Transverse colon (tissue), 4 donors: ENCODE results near the gene GSX1. TPM values are rescaled to one million over a fixed set of nuclear protein-coding genes. Genes with fewer than 3 reads are reported as not detected.

Source experiments
- DNase-seq: peaks from one replicate; pipeline ENCODE4 v3.0.0-alpha.2; 2019
- H3K27ac ChIP-seq, 4 donors: fragments of 200-600 bp; sonication (generic); 2 replicates each; pipeline ENCODE4 v1.5.1; 2016 to 2018; ENCODE audit warnings: inconsistent platforms in 4 of 4
- H3K27me3 ChIP-seq: fragments of 200-600 bp; sonication (generic); 2 replicates; pipeline ENCODE4 v1.5.1; 2017; ENCODE audit warnings: inconsistent platforms
- H3K36me3 ChIP-seq, 4 donors: fragments of 200-600 bp; sonication (generic); 2 replicates each; pipeline ENCODE4 v1.5.1; 2017 to 2019; ENCODE audit warnings: inconsistent platforms in 4 of 4
- H3K4me1 ChIP-seq, 4 donors: fragments of 200-600 bp; sonication (generic); 2 replicates each; pipeline ENCODE4 v1.5.1; 2017 to 2020; ENCODE audit warnings: inconsistent platforms in 4 of 4
- H3K4me3 ChIP-seq, 4 donors: fragments of 200-600 bp; sonication (generic); 1 replicate in 1 of 4; 2 replicates in 3 of 4; pipeline versions ENCODE4 v1.5.1 to v1.6.1; 2017 to 2019; ENCODE audit warnings: inconsistent platforms in 4 of 4
- H3K9me3 ChIP-seq, 2 donors: fragments of 200-600 bp; sonication (generic); 2 replicates each; pipeline ENCODE4 v1.5.1; 2017 to 2019; ENCODE audit warnings: inconsistent platforms in 2 of 2
- EP300 ChIP-seq: sonication (generic); formaldehyde crosslinking; IDR thresholded peaks from one replicate; pipeline ENCODE4 v1.6.1; 2017; ENCODE audit warnings: antibody characterized with exemption, low read depth
- POLR2A ChIP-seq: fragments of 450-650 bp; IDR thresholded peaks from one replicate; pipeline ENCODE4 v1.6.1; 2016; ENCODE audit warnings: antibody characterized with exemption, mild to moderate bottlenecking, moderate library complexity
- POLR2AphosphoS5 ChIP-seq, 3 donors: sonication (generic); formaldehyde crosslinking; IDR thresholded peaks; one replicate each; pipeline ENCODE4 v1.6.1; 2016; ENCODE audit warnings: antibody characterized with exemption in 3 of 3
- WGBS, 2 donors: methylation state at CpG; one replicate each; pipeline ENCODE4 v1.1.5; 2018; ENCODE audit warnings: low coverage in 1 of 2; 5-methylcytosine and 5-hydroxymethylcytosine counted together
- in situ Hi-C, 4 donors: fragments of 200-750 bp; cut with MboI; loops; one replicate each; pipeline versions ENCODE4 v1.15.0 to v1.15.1; 2017; ENCODE audit warnings: low sequenced_read_pairs in 3 of 4, low pct_ligation_motif_present in 1 of 4, low pct_unique_long_range_greater_than_20kb in 1 of 4
- intact Hi-C: fragments of 100-400 bp; cut with DNase I; formaldehyde crosslinking; loops from one replicate; pipeline ENCODE4 v1.15.1; 2023; ENCODE audit warnings: low total_unique reads
- total RNA-seq, 4 donors: library from RNA; depleted of rRNA; stranded (reverse); fragments of >200 nt; gene quantifications; one replicate each; pipeline ENCODE4 v1.1.0, GENCODE V29; 2016
- TF ChIP-seq, protein P1 (sequence below), 5 experiments: fragments of 200-600 bp in 3 of 5; fragments of 450-650 bp in 2 of 5; sonication (generic) in 3 of 5; IDR thresholded peaks; 1 replicate in 2 of 5; 2 replicates in 3 of 5; pipeline ENCODE4 v1.5.1; 2016 to 2017; ENCODE audit warnings: antibody characterized with exemption in 5 of 5, inconsistent platforms in 3 of 5, mild to moderate bottlenecking in 2 of 5, moderate library complexity in 1 of 5

GSX1 gene
- total RNA-seq, 4 donors from 2014 or later = not detected

DNA sequence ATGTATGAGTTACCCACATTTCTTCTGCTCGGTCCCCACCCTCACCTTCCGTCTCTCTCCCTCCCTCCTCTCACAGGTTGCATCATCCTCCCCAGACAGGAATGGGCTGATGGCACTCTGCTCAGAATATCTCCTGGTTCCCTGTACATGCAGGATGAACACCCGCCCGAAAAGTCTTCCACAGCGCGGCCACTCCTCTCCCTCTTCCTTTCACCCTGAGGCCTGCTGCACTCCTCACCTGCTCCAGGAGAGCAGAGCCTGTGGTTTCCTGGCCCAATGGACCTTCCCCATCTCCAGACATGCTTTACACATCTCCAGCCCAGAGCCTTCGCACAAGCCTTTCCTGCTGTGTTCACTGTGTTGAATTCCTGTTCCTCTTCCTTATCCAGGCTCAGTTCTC is 40.9 kb downstream of the GSX1 start:
- Histone ChIP-seq H3K9me3 (no peaks in the 10 kb centered on the region), H3K4me3 (no peak overlapping the region), H3K36me3 (no peaks in the 10 kb centered on the region), H3K4me1 (peaks cover 0 to 8% (median 6%) of the 10 kb centered on the region in 4 donors), H3K27ac (no peak overlapping the region), H3K27me3 (peaks cover 67% of the 10 kb centered on the region)
- 85 to 94% methylated on average over 2 to 7 of the region's 7 CpGs for WGBS, 2 donors
- intact Hi-C loops = loop anchor here (5.0 kb wide), 1 partner anchor 149 kb away; no protein-coding TSS in a partner anchor
- in situ Hi-C loops = loop anchor here (10.0 to 25.0 kb wide), 2 partner anchors 152 to 846 kb away; partner anchors contain the start of gene URAD (in 3 of the 4)
- no peak for DNase-seq
- TF ChIP-seq, protein P1, sequence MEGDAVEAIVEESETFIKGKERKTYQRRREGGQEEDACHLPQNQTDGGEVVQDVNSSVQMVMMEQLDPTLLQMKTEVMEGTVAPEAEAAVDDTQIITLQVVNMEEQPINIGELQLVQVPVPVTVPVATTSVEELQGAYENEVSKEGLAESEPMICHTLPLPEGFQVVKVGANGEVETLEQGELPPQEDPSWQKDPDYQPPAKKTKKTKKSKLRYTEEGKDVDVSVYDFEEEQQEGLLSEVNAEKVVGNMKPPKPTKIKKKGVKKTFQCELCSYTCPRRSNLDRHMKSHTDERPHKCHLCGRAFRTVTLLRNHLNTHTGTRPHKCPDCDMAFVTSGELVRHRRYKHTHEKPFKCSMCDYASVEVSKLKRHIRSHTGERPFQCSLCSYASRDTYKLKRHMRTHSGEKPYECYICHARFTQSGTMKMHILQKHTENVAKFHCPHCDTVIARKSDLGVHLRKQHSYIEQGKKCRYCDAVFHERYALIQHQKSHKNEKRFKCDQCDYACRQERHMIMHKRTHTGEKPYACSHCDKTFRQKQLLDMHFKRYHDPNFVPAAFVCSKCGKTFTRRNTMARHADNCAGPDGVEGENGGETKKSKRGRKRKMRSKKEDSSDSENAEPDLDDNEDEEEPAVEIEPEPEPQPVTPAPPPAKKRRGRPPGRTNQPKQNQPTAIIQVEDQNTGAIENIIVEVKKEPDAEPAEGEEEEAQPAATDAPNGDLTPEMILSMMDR (IDR thresholded peaks at IDR 0.05) = no peak
- TF ChIP-seq POLR2AphosphoS5 (IDR thresholded peaks at IDR 0.05) (no peak), EP300 (no peak), POLR2A (no peak)

DNA sequence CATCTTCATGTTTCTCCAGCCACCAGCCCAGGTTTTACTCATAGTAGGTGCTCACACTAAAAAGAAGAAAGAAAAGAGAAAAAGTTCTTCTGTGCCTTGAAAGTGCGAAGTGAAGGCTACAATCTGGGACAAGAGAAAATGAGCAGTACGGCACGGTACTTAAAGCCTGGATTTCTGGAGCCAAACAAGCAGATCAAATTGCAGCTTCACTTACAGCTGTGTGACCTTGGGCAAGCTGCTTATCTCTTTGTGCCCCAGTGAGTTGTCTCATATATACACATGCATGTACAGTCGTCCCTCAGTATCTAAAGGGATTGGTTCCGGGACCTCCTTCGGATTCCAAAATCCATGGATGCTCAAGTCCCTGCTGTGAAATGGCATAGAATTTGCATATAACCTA is 41.8 kb downstream of the GSX1 start:
- Histone ChIP-seq H3K4me3 (no peak overlapping the region), H3K27me3 (peaks cover 73% of the 10 kb centered on the region), H3K27ac (no peak overlapping the region), H3K9me3 (no peaks in the 10 kb centered on the region), H3K36me3 (no peaks in the 10 kb centered on the region), H3K4me1 (peaks cover 0 to 8% (median 6%) of the 10 kb centered on the region in 4 donors)
- in situ Hi-C loops (loop anchor here (10.0 to 25.0 kb wide), 2 partner anchors 151 to 847 kb away; partner anchors contain the start of gene URAD (in 3 of the 4)), intact Hi-C loops (loop anchor here (5.0 kb wide), 1 partner anchor 148 kb away; no protein-coding TSS in a partner anchor)
- TF ChIP-seq EP300 = no peak
- TF ChIP-seq POLR2AphosphoS5 (IDR thresholded peaks at IDR 0.05) = no peak
- no peak for TF ChIP-seq POLR2A
- TF ChIP-seq, protein P1 (IDR thresholded peaks at IDR 0.05) = no peak
- DNase-seq = no peak
- 69 to 70% methylated on average over 3 to 6 of the region's 6 CpGs for WGBS, 2 donors

DNA sequence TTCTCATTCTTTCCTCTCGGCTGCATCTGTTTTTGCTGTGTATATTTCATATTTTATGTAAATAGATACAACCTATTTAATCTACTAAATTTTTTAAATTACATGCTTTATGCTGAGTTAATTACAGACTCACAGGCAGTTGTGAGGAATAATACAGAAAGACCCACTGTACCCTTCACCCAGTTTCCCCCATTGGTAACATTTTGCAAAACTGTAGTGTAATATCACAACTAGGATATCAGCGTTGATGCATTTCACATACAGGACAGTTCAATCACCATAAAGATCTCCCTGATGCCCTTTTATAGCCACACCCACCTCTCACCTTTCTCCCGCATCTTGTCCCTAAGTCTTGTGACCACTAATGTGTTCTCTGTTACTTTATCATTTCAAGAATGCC is 43.5 kb downstream of the GSX1 start:
- H3K27ac ChIP-seq = no peak overlapping the region
- no peaks in the 10 kb centered on the region for H3K4me1 ChIP-seq
- peaks cover 67% of the 10 kb centered on the region for H3K27me3 ChIP-seq
- no peaks in the 10 kb centered on the region for H3K9me3 ChIP-seq
- intact Hi-C loops = no loop called here
- WGBS, 2 donors = 81 to 89% methylated on average over 2 to 3 of the region's 3 CpGs
- no peak overlapping the region for H3K4me3 ChIP-seq
- in situ Hi-C loops = loop anchor here (10.0 to 25.0 kb wide), 2 partner anchors 149 to 848 kb away; partner anchors contain the start of gene URAD (in 3 of the 4)
- TF ChIP-seq EP300 (no peak), POLR2A (no peak), POLR2AphosphoS5 (IDR thresholded peaks at IDR 0.05) (no peak)
- TF ChIP-seq, protein P1 (IDR thresholded peaks at IDR 0.05) = no peak
- no peak for DNase-seq
- H3K36me3 ChIP-seq = no peaks in the 10 kb centered on the region

DNA sequence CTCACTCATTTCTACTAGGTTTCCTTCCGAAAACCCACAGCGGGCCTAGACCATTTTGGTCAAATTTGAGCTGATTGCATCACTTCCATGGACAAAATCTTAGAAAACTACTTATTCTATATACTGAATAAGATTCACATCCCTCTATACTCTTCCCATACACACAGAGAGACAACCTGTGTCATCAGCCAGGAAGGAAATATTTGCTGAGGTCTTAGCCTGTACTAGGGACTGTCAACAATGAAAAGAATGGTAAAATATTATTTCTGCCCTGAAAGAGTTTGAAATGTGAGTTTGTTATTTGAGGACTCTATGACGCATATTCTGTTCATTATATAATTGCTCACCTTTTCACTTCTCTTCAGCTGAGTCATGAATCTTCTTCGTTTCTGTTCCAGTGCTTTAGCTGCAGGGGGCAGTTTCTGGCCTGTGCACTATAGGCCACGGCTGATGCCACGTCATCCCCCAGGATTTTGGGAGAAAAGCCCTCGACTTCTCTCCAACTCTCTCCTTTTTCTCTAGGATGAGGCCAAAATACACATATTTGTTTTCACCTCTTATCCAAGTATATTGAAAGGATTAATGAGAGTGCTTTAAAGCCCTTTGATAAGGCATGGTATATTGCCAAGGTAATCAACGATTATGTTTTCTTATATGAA is 47.7 kb downstream of the GSX1 start:
- WGBS, 2 donors = 50 to 53% methylated on average over 8 of the region's 8 CpGs
- H3K9me3 ChIP-seq = no peaks in the 10 kb centered on the region
- intact Hi-C loops = no loop called here

More for the DNA sequence above, 47.7 kb downstream of the GSX1 start:
- no peak for TF ChIP-seq EP300
- no peak for TF ChIP-seq POLR2A
- TF ChIP-seq, protein P1 (IDR thresholded peaks at IDR 0.05) = no peak
- TF ChIP-seq POLR2AphosphoS5 (IDR thresholded peaks at IDR 0.05) = no peak
- Histone ChIP-seq H3K27ac (no peak overlapping the region), H3K4me3 (no peak overlapping the region), H3K4me1 (no peaks in the 10 kb centered on the region), H3K27me3 (peaks cover 53% of the 10 kb centered on the region), H3K36me3 (no peaks in the 10 kb centered on the region)
- no peak for DNase-seq
- in situ Hi-C loops = loop anchor here (10.0 to 25.0 kb wide), 2 partner anchors 145 to 853 kb away; partner anchors contain the start of gene URAD (in 3 of the 4)
